Common myeloid progenitor, CD34-positive (primary cell): ENCODE data around the gene PRRC2A.

ENCODE experiments used
- CTCF ChIA-PET: fragments of 350-600 bp; sonication (Branson Sonifier 250); formaldehyde crosslinking; loops from one replicate; lab custom pipeline; 2021; ENCODE audit warnings: antibody characterized with exemption; lab: Charles Lee
- POLR2A ChIA-PET: fragments of 350-600 bp; sonication (Branson Sonifier 250); formaldehyde crosslinking; loops from one replicate; lab custom pipeline; 2021; ENCODE audit warnings: antibody characterized with exemption; lab: Charles Lee
- DNase-seq, 3 donors: peaks; one replicate each; pipeline versions ENCODE4 v3.0.0 to v3.0.0-alpha.2; 2013
- H3K27ac ChIP-seq, 2 experiments: 1 replicate in 1 of 2; 2 replicates in 1 of 2; pipeline ENCODE4 v1.7.0; 2013; ENCODE audit warnings: inconsistent platforms in 2 of 2, low read length in 2 of 2, mild to moderate bottlenecking in 2 of 2, low read depth in 1 of 2, moderate library complexity in 1 of 2; ENCODE audit not compliant: severe bottlenecking in 2 of 2, insufficient read depth in 1 of 2, poor library complexity in 1 of 2
- H3K27me3 ChIP-seq, 5 experiments: replicated peaks in 2 of 5; 1 replicate in 3 of 5; 2 replicates in 2 of 5; pipeline versions ENCODE4 v1.6.1 to v1.7.0; 2013; ENCODE audit warnings: low read length in 4 of 5, mild to moderate bottlenecking in 2 of 5, moderate library complexity in 2 of 5, inconsistent platforms in 1 of 5; ENCODE audit not compliant: insufficient read depth in 5 of 5, control insufficient read depth in 4 of 5
- H3K36me3 ChIP-seq, 4 experiments: 1 replicate in 2 of 4; 2 replicates in 2 of 4; pipeline versions ENCODE4 v1.6.1 to v1.7.0; 2013; ENCODE audit warnings: low read length in 3 of 4, control low read depth in 1 of 4, mild to moderate bottlenecking in 1 of 4; ENCODE audit not compliant: control insufficient read depth in 4 of 4, insufficient read depth in 4 of 4
- H3K4me1 ChIP-seq, 4 experiments: 1 replicate in 3 of 4; 2 replicates in 1 of 4; pipeline versions ENCODE4 v1.6.1 to v1.7.1; 2013; ENCODE audit warnings: low read length in 3 of 4, mild to moderate bottlenecking in 3 of 4, control low read depth in 1 of 4, inconsistent platforms in 1 of 4, moderate library complexity in 1 of 4; ENCODE audit not compliant: control insufficient read depth in 4 of 4, insufficient read depth in 4 of 4; ENCODE audit errors: control extremely low read depth in 1 of 4
- H3K4me3 ChIP-seq, 7 experiments: 1 replicate in 4 of 7; 2 replicates in 3 of 7; pipeline versions ENCODE4 v1.5.1 to v1.7.0; 2013; ENCODE audit warnings: mild to moderate bottlenecking in 7 of 7, low read length in 6 of 7, moderate library complexity in 6 of 7, inconsistent platforms in 2 of 7, low read depth in 2 of 7, control low read depth in 1 of 7; ENCODE audit not compliant: insufficient read depth in 4 of 7, control insufficient read depth in 1 of 7; ENCODE audit errors: extremely low read depth in 1 of 7
- H3K9me3 ChIP-seq, 5 experiments: 1 replicate in 4 of 5; 2 replicates in 1 of 5; pipeline versions ENCODE4 v1.6.1 to v1.7.1; 2013; ENCODE audit warnings: low read length in 4 of 5, mild to moderate bottlenecking in 2 of 5, inconsistent platforms in 1 of 5, low read depth in 1 of 5, moderate library complexity in 1 of 5; ENCODE audit not compliant: control insufficient read depth in 4 of 5, insufficient read depth in 2 of 5; ENCODE audit errors: control extremely low read depth in 1 of 5
- WGBS: methylation state at CpG from one replicate; pipeline ENCODE4 v1.1.5; 2013; ENCODE audit not compliant: insufficient coverage; 5-methylcytosine and 5-hydroxymethylcytosine counted together

The PRRC2A gene

DNA sequence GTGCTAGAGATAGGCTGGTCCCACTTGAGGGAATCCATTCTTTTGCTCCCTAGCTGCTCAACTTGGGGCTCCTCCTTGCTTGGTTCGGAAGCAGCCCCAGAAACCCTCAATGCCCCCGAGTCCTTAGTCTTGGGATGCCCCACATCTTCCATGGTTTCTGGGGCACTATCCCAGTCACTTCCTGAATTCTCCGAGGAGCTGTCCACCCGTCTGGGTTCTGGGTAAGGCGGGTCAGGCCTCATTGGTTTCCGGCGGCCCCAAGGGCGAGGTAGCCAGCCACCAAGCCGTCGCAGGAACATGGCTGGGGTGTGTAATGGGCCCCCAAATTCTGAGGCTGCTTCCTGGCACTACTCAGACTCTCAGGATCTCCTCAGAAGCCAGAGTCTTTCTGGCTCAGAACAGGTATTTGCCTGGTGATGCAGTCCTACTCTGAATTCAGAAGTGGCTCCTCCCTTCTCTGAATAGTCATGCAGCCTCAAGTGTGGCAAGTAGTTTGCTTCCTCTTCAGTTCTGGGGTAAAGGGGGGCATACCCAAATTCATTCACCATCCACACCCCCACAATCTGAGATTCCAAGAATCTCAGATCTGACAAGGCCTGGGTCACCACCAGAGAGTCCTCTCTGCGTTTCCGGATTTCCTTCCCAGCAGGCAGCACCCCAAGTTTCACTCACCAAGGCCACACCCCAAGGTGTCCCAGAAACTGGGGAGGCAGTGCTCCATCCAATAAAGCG is 39.3 kb downstream of the PRRC2A start:
- CTCF ChIA-PET = interaction anchor here (0.7 to 1.7 kb wide), 4 partner anchors 8 to 80 kb away, joined by 3 to 4 read pairs (median 3); no protein-coding TSS in a partner anchor

GRCh38 chr6:31660381-31661261 is 40.1 kb downstream of the PRRC2A start, which contains the start of gene C6orf47:
C6orf47 (minus strand) TSS chr6:31660778; CDS start chr6:31659947, 831 bp downstream.
- Histone ChIP-seq H3K27ac (peak within 1 kb of the TSS; percentile 74 to 86), H3K36me3 (peaks cover 4 to 34% (median 25%) of the 10 kb centered on the region in 4 experiments), H3K4me3 (peak within 1 kb of the TSS; percentile 73 to 94 (median 80)), H3K27me3 (no peaks in the 10 kb centered on the region), H3K9me3 (no peaks in the 10 kb centered on the region), H3K4me1 (peaks cover 10 to 70% (median 49%) of the 10 kb centered on the region in 4 experiments)
- ChIA-PET CTCF (interaction anchor here (0.7 to 1.7 kb wide), 10 partner anchors 8 to 114 kb away, joined by 3 to 6 read pairs (median 4); partner anchors contain the start of genes ATP6V1G2, BAG6, DDAH2 and LY6G5C), POLR2A (interaction anchor here (1.0 to 1.3 kb wide), 3 partner anchors 9 to 114 kb away, joined by 3 to 5 read pairs (median 5); partner anchors contain the start of gene NFKBIL1)
- DNase-seq = peak; percentile 68 to 76 (median 72)
- WGBS = under 1% methylated on average over 49 of the region's 52 CpGs

More for the DNA sequence above, 39.3 kb downstream of the PRRC2A start:
- peak in 2 of 3 donors; percentile 62 to 72 for DNase-seq
- 32% methylated on average over 13 of the region's 13 CpGs for WGBS
- POLR2A ChIA-PET = interaction anchor here (1.0 to 1.3 kb wide), 3 partner anchors 8 to 113 kb away, joined by 3 to 5 read pairs (median 5); partner anchors contain the start of gene NFKBIL1
- H3K9me3 ChIP-seq = no peaks in the 10 kb centered on the region
- H3K36me3 ChIP-seq = peaks cover 4 to 36% (median 27%) of the 10 kb centered on the region in 4 experiments
- H3K4me3 ChIP-seq = peak overlapping the region; percentile 73 to 94 (median 80)
- H3K27ac ChIP-seq = peak overlapping the region; percentile 74 to 86
- peaks cover 10 to 70% (median 44%) of the 10 kb centered on the region in 4 experiments for H3K4me1 ChIP-seq
- no peaks in the 10 kb centered on the region for H3K27me3 ChIP-seq

GRCh38 chr6:31661262-31662123 is 41.0 kb downstream of the PRRC2A start:
- Histone ChIP-seq H3K4me1 (peaks cover 12 to 73% (median 52%) of the 10 kb centered on the region in 4 experiments), H3K27me3 (no peaks in the 10 kb centered on the region), H3K36me3 (peaks cover 4 to 31% (median 20%) of the 10 kb centered on the region in 4 experiments), H3K4me3 (peak overlapping the region in 4 of 7 experiments; percentile 77 to 86 (median 80)), H3K9me3 (no peaks in the 10 kb centered on the region), H3K27ac (peak overlapping the region in 1 of 2 experiments; percentile 86)
- ChIA-PET POLR2A (interaction anchor here (0.7 to 1.3 kb wide), 3 partner anchors 9 to 76 kb away, joined by 3 to 5 read pairs (median 5); partner anchors contain the start of gene BAG6), CTCF (interaction anchor here (0.6 to 1.7 kb wide), 10 partner anchors 8 to 115 kb away, joined by 3 to 6 read pairs (median 4); partner anchors contain the start of genes ATP6V1G2, BAG6, DDAH2 and LY6G5C)
- WGBS = 90% methylated on average over 7 of the region's 12 CpGs
- no peak for DNase-seq

- ChIA-PET CTCF (interaction anchor here (0.6 to 4.6 kb wide), 6 partner anchors 9 to 70 kb away, joined by 3 to 40 read pairs (median 4); partner anchors contain the start of genes APOM and BAG6), POLR2A (interaction anchor here (0.7 kb wide), 1 partner anchor 10 kb away, joined by 3 read pairs; the partner anchor contains the start of gene BAG6)
- H3K4me1 ChIP-seq = peaks cover 15 to 80% (median 58%) of the 10 kb centered on the region in 4 experiments
- H3K27ac ChIP-seq = no peak overlapping the region
- peaks cover 4 to 32% (median 17%) of the 10 kb centered on the region in 4 experiments for H3K36me3 ChIP-seq
- WGBS = 93% methylated on average over 8 of the region's 12 CpGs
- H3K4me3 ChIP-seq = no peak overlapping the region
- H3K9me3 ChIP-seq = no peaks in the 10 kb centered on the region
- H3K27me3 ChIP-seq = no peaks in the 10 kb centered on the region
- DNase-seq = no peak
These were observed 41.7 kb downstream of the PRRC2A start for GRCh38 chr6:31662124-31662723.

DNA sequence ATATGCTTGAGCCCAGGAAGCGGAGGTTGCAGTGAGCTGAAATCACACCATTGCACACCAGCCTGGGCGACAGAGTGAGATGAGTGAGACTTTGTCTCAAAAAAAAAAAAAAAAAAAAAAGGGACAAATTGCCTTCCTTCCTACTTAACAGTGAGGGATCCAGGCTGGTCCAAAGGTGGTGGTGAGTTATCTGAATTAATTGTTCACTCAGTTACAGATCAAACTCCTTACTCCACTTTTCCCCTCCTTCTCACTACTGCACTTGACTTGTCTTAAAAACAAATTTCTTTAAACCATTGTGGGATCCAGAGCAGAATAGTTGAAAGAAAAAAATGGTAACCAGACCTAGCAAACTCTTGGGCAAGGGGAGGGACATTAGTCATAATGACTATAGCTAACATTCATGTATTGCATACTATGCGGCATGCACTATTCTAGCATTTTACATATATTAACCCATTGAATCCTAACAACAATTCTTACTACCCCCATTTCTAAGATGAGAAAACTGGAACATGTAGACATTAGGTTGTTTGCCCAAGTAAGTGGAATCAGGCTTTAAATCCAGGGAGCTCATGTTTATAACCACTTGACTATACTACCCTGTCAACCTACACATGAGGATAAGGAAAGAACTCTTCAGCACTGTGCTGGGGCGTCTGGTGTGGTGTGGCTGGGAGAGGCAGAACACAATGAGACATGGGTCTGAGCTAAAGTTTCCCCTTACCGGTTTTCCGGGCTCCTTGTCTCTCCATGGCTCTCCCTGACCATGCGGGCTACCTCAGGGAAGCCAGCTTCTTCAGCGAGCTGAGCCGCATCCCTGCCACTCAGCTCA is 42.8 kb downstream of the PRRC2A start:
- peak overlapping the region in 6 of 7 experiments; percentile 86 to 99 (median 90) for H3K4me3 ChIP-seq

More for the DNA sequence above, 42.8 kb downstream of the PRRC2A start:
- CTCF ChIA-PET = interaction anchor here (0.8 to 4.6 kb wide), 8 partner anchors 9 to 117 kb away, joined by 3 to 40 read pairs (median 4); partner anchors contain the start of genes APOM, ATP6V1G2 and BAG6
- Histone ChIP-seq H3K9me3 (no peaks in the 10 kb centered on the region), H3K27me3 (no peaks in the 10 kb centered on the region), H3K4me1 (peaks cover 15 to 76% (median 58%) of the 10 kb centered on the region in 4 experiments), H3K27ac (peak overlapping the region in 1 of 2 experiments; percentile 99), H3K36me3 (peaks cover 3 to 32% (median 21%) of the 10 kb centered on the region in 4 experiments)
- WGBS = 92% methylated on average over 6 of the region's 9 CpGs
- POLR2A ChIA-PET = interaction anchor here (0.5 to 3.1 kb wide), 2 partner anchors 10 to 101 kb away, joined by 5 to 31 read pairs; partner anchors contain the start of genes APOM and BAG6
- no peak for DNase-seq
